ENCODE data around the gene SYNPR.

SYNPR gene

GRCh38 chr3:63278171-63279004 lies at the start of gene SYNPR:
Gene SYNPR, plus strand, starts transcription at chr3:63278308.
- no peak for TF ChIP-seq CTCF (IDR thresholded peaks at IDR 0.05; ENCODE audit: low read length, missing control alignments)
- DNase-seq (ENCODE audit: low read depth), result no peak
- H3K4me3 ChIP-seq (replicated peaks; ENCODE audit: low read depth, low read length), result no peak within 1 kb of the TSS

DNA sequence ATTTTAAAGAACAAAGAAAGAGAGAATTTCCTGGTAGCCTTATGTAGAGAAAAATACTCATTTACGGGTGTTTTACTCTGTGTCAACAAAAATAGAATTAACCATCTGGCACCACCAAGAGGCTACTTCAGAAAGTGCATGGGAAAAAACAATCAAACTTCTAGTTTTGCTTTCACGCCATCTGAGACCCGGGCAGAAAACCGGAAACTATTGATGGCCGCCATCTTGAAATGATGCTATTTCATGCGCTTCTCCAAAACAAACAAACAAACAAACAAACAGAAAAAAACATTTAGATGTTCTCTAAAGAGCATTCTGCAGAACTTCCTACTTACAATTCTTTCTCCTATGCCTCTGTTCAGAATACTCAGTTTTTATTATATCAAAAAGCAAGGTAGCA lies 49.4 kb upstream of the SYNPR start:
- H3K4me3 ChIP-seq (replicated peaks; ENCODE audit: low read depth, low read length), result no peak overlapping the region
- DNase-seq (ENCODE audit: low read depth), result peak; percentile 43
- TF ChIP-seq CTCF (IDR thresholded peaks at IDR 0.05; ENCODE audit: low read length, missing control alignments), result peak; percentile 52

DNA sequence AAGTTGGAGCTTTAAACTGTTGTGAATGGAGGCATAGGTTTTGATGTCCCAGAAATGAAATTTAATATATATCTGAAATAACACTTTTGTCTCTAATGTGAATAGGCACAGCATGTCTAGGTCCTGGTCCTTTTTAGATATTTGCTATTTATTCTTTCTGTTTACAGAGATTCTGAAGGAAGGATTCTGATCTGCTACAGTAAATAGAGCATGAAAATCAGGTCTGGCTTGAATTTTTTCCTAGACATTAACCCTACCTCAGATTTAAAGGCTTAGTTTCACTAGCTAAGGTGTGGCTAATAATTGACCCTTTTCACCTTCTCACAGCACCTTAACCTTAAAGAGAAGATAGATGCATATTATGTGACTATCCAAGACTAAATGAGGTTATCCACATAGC lies 48.0 kb upstream of the SYNPR start:
- TF ChIP-seq CTCF (IDR thresholded peaks at IDR 0.05; ENCODE audit: low read length, missing control alignments), result no peak
- no peak overlapping the region for H3K4me3 ChIP-seq (replicated peaks; ENCODE audit: low read depth, low read length)
- DNase-seq (ENCODE audit: low read depth), result no peak

GRCh38 chr3:63231643-63232042 lies 46.5 kb upstream of the SYNPR start:
- H3K4me3 ChIP-seq (replicated peaks; ENCODE audit: low read depth, low read length), result no peak overlapping the region
- no peak for DNase-seq (ENCODE audit: low read depth)
- no peak for TF ChIP-seq CTCF (IDR thresholded peaks at IDR 0.05; ENCODE audit: low read length, missing control alignments)

GRCh38 chr3:63232764-63233396 lies 45.2 kb upstream of the SYNPR start:
- no peak overlapping the region for H3K4me3 ChIP-seq (replicated peaks; ENCODE audit: low read depth, low read length)
- peak; percentile 12 for DNase-seq (ENCODE audit: low read depth)
- TF ChIP-seq CTCF (IDR thresholded peaks at IDR 0.05; ENCODE audit: low read length, missing control alignments), result peak; percentile 36

- no peak overlapping the region for H3K4me3 ChIP-seq (replicated peaks; ENCODE audit: low read depth, low read length)
- DNase-seq (ENCODE audit: low read depth), result no peak
- TF ChIP-seq CTCF (IDR thresholded peaks at IDR 0.05; ENCODE audit: low read length, missing control alignments), result no peak
Measured at GRCh38 chr3:63240381-63240902, 37.7 kb upstream of the SYNPR start.
